Omental fat pad (tissue), 4 donors: ENCODE data around the gene SCAMP4. TPM values are rescaled to one million over a fixed set of nuclear protein-coding genes. Genes with fewer than 3 reads are reported as not detected.

Source experiments
- ATAC-seq: fragments of 150-250 bp; one replicate; pipeline ENCODE4 v1.9.1; 2016; ENCODE audit warnings: mild to moderate bottlenecking, moderate library complexity; ENCODE audit not compliant: low FRiP score
- DNase-seq: peaks from one replicate; pipeline ENCODE4 v3.0.0-alpha.2; 2019; ENCODE audit warnings: low spot score
- CTCF ChIP-seq, 3 donors: fragments of 450-650 bp; IDR thresholded peaks; one replicate each; pipeline ENCODE4 v1.5.1; 2016 to 2017; ENCODE audit warnings: antibody characterized with exemption in 3 of 3, mild to moderate bottlenecking in 3 of 3, moderate library complexity in 2 of 3
- total RNA-seq, 4 donors: library from RNA; depleted of rRNA; stranded (reverse); fragments of >200 nt; gene quantifications; one replicate each; pipeline ENCODE4 v1.1.0, GENCODE V29; 2016

Gene SCAMP4
- total RNA-seq, 4 donors from 2014 or later: 38.0 to 57.8 (median 45.6) TPM

DNA sequence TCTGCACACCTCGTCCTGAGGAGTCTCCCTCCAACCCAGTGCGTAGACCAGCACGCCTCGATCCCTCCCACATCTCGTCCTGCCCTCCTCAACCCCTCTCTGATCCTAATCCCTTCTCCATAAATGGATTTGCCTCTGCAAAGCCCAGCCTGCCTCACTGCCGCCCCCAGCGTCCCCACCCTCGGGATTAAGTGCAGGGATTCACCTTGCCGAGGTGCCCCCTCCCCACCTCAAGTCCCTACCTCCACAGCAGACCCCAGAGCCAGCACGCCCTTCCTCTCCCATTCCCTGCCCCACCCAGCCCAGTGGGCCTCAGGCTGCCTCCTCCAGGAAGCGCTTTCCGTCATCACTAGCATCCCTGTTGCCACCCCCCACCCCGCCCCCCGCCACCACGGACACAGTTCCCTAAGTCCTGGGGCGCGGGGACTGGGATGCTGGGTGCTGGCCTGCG, 45.8 kb upstream of the SCAMP4 start:
- ATAC-seq (no peak), DNase-seq (no peak)
- no peak for TF ChIP-seq CTCF (IDR thresholded peaks at IDR 0.05)

DNA sequence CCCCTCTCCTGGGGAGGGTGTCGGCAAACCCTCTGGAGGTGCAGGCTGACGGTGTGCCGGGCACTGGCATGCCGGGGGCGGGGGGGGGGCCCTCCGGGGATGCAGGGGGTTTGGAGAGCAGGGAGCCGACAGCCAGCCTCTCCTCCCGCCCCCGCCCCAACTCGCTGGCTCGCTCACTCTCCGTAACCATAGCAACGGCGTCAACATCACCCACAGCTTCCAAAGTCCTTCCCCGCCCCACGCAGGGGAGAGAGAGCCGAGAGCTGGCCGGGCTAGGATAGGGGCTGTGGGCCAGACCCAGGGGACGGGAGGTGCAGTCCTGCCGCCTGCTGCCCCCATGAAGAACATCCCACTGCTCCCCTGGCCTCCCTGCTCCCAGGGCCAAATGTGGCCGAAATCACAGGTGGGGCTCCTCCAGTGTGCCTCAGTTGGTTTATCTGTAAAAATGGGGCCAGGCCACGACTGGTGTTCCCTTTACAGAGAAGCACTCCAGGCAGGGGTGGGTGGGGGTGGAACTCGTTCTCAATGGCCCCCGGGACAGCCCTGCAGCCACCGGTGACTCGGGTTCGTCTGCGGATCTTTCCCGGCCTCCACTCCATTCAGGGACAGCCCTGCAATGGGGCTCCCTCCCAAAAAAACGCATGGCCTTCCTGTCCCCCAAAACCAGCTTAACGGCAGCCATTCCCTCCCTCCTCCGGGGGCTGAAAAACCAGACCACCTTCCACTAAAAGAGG, 45.0 kb upstream of the SCAMP4 start:
- ATAC-seq (no peak), DNase-seq (no peak)
- no peak for TF ChIP-seq CTCF (IDR thresholded peaks at IDR 0.05)

GRCh38 chr19:1860821-1861598, 44.2 kb upstream of the SCAMP4 start:
- ATAC-seq (no peak), DNase-seq (no peak)
- no peak for TF ChIP-seq CTCF (IDR thresholded peaks at IDR 0.05)

GRCh38 chr19:1861599-1862031, 43.6 kb upstream of the SCAMP4 start:
- no peak for TF ChIP-seq CTCF (IDR thresholded peaks at IDR 0.05)
- DNase-seq (no peak), ATAC-seq (no peak)

DNA sequence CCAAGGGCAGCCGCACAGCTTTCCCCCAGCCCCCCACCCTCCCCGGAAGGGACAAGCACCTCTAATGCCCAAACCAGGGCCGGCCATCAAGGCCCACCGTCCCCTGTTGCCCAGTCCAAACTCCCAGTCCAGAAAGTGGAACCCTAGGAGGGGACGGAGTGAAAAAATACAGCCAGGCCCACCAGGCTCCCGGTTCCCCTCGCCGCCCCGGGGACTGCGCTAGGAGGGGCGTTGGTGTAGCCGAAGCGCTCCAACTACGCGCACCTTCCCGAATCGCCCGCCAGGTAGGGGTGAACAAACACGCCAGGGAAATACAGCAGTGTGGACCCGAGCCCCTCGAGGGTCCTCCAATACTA, 43.2 kb upstream of the SCAMP4 start:
- no peak for TF ChIP-seq CTCF (IDR thresholded peaks at IDR 0.05)
- no peak for DNase-seq
- ATAC-seq: no peak

- TF ChIP-seq CTCF (IDR thresholded peaks at IDR 0.05): no peak
- no peak for ATAC-seq
- no peak for DNase-seq
Observed at GRCh38 chr19:1862424-1863327, 42.5 kb upstream of the SCAMP4 start.
